SIG-M5 treated with dmso at 0.1 percent for 504 hours (cell line): Measurements from ENCODE around the gene EPS8L2.
"Not testable (repeated sequence)": the region's sequence is repeated elsewhere in the genome, so short reads cannot be mapped to it uniquely, and the experiment has no call there.

ENCODE experiments used
- DNase-seq: peaks from one replicate; lab custom pipeline; 2025; ENCODE audit not compliant: unreplicated experiment; lab: John Stamatoyannopoulos, UW

The EPS8L2 gene

DNA sequence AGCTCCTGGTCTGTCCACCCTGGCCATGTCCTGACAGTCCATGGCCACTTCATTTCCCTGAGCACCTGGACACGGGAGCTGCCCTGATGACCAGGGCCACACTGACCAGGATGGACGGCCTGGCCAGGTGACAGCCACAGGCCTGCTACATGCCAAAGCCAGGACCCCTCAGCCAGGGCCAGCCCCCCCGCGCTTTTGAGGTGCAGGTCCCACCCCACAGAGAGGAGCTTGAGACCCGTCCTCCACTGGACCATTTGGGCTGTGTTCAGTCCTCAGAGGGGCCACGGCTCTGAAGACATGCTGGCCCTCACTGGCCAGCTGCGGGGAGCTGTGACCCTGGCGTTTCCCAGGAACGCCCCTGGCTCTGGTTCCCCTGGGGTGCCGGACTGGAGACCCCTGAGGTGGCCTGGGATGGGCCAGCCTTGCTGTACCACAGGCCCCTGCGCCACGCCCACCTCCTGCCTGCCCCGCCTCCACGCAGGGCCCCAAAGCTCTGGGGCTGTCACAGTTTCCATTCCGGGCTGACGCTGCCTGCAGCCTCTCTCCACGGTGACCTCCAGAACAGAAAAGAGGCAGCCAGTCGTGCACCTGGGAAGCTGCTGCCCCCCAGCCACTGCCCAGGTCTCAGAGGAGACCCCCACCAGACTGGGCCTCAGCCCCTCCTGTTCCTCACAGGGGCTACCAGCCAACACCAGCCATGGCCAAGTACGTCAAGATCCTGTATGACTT is 18.2 kb downstream of the EPS8L2 start:
- DNase-seq, result no peak

GRCh38 chr11:724778-725386 is 18.9 kb downstream of the EPS8L2 start:
- DNase-seq, result no peak

- no peak for DNase-seq
These were observed 19.7 kb downstream of the EPS8L2 start for GRCh38 chr11:725624-726202.

GRCh38 chr11:726278-727220 is 20.5 kb downstream of the EPS8L2 start:
- DNase-seq, result no peak

- no peak for DNase-seq
These were observed 21.3 kb downstream of the EPS8L2 start for GRCh38 chr11:727281-727701.

- DNase-seq, result peak; percentile 35
These were observed 22.1 kb downstream of the EPS8L2 start for GRCh38 chr11:727859-728748.

GRCh38 chr11:728901-729491 is 23.0 kb downstream of the EPS8L2 start:
- DNase-seq, result no peak

DNA sequence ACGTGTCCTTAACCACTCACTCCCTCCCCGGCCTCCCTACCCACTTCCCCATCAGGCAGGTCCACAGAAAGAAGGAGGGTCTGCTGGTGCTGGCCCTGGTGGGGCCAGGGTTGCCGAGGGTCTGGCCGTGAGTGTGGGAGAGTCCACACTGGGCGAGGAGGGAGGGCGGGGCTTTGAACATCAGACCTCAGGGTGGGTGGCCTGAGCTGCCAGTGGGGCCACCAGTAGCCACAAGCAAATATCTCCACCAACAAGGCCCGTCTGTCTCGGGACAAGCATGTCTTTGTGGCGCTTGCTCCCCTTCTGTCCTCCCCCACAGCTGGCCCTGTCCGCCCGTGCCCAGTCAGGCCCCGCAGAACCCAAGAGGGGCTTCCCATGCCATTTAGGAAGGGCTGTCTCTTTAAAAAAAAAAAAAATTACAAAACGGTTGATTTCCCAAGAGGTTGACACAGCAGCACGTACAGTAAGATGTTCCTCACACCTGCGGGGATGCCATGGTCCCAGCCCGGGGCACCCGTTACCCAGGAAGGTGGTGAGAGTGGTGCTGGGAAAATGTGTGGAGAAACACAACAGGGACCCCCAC is 23.6 kb downstream of the EPS8L2 start:
- DNase-seq, result no peak

DNA sequence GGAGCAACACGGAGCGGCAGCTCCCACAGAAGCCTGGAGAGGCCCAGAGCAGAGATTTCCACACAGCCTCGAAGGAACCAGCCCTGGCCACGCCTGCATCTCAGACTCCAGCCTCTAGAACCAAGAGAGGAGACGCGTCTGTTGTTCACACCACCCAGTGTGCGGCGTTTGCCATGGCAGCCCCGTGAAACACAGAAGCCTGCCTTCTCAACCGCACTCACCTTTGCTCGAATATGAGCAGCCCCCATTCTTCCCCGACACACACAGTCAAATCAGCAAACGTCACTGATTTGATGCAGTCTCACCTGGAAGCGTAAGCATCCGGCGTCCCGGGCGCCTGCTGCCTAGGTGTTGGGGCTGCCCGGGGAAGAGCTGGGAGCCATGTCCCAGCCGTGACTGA is 27.0 kb downstream of the EPS8L2 start:
- DNase-seq, result no peak

DNA sequence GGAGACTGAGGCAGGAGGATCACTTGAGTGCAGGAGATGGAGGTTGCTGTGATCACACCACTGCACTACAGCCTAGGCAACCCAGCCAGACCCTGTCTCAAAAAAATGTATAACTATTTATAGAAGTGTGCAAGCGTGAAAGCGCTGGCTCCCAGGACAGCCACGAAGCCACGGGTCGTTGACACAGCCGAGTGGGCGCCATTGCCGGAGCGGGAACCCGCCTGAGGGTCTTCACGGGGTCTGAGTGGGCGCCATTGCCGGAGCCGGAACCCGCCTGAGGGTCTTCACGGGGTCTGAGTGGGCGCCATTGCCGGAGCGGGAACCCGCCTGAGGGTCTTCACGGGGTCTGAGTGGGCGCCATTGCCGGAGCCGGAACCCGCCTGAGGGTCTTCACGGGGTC is 28.5 kb downstream of the EPS8L2 start:
- not testable (repeated sequence) for DNase-seq

GRCh38 chr11:737366-737765 is 31.3 kb downstream of the EPS8L2 start:
- no peak for DNase-seq

DNA sequence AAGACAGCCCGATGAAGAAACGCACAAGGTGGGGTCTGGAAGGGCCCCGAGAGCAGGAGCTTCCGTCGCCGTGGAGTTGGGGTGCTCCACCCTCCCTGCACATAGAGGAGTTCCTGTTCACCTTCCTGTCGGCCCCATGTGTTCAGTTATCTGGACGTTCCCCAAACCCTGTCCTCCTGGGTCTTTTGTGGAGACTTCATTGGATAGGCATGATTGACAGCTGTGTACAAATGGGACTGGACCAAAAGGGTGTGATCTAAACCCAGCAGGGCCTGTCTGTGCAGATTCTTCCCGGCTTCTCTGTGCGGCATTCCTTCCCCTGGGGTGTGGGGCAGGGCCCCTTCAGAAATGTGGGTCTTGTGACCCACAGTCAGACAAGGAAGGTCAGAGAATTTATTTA is 31.9 kb downstream of the EPS8L2 start:
- DNase-seq, result not testable (repeated sequence)

DNA sequence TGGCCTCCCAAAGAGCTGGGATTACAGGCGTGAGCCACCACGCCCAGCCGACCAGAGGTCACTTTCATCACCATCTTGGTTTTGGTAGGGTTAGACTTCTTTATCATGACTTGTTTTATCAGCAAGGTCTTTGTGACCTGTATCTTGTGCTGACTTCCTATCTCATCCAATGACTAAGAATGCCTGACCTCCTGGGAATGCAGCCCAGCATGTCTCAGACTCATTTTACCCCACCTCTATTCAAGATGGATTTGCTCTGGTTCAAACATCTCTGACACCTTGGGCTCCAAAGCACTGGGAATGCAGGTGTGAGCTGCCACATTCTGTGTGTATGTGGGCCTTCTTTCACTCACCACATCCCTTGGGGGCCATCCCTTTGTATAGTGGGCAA is 36.1 kb downstream of the EPS8L2 start:
- DNase-seq, result no peak

- no peak for DNase-seq
These were observed 36.7 kb downstream of the EPS8L2 start for GRCh38 chr11:742571-743201.

- DNase-seq, result no peak
These were observed 39.4 kb downstream of the EPS8L2 start for GRCh38 chr11:745428-745827.

GRCh38 chr11:746289-747157 is 40.5 kb downstream of the EPS8L2 start:
- DNase-seq, result no peak

- DNase-seq, result peak; percentile 83
These were observed 41.4 kb downstream of the EPS8L2 start, which contains the start of gene TALDO1 for GRCh38 chr11:747158-748006. Gene TALDO1, plus strand, starts transcription at chr11:747464. Its CDS starts 18 bp downstream, at chr11:747482.
